GOT3 (cell line): ENCODE measurements around the gene FOXP1.
"Not testable (repeated sequence)": the region's sequence is repeated elsewhere in the genome, so short reads cannot be mapped to it uniquely, and the experiment has no call there.

Source experiments
- DNase-seq: peaks from one replicate; lab custom pipeline; 2025; ENCODE audit warnings: mixed read lengths; lab: John Stamatoyannopoulos, UW

The FOXP1 gene

DNA sequence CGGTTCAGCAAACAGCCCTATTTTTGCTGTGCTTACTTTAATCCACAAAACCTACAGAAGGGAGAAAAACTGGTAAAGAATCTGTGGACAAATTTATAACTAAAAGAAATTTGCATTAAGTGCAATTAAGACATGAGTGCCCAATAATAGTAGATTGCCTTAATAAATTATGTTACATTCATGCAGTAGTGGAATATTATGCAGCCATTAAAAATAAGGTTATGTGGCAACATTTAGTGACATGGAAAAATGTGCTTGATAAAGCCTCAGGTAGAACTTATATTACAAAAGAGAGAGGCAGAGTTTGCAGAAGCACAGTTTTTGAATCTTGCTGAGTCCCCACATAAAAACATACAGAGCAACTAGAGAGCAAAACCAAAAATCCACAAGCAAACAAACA, 253.0 kb downstream of the FOXP1 start:
- DNase-seq = no peak

DNA sequence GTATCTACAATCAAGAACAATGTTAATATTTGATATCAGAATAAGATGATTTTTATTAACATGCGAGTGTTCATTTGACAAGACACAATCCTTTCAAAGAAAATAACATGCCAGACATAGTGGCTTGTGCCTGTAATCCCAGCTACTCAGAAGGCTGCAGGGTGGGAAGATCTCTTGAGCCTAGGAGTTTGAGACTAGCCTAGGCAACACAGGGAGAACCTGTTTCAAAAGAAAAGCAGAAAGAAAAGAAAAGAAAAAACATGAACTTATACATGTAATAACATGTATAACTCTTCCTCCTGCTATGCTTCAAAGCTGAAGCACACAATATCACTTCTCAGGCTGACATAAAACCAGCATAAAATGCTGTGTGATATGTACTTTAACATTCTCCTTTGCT, 253.7 kb downstream of the FOXP1 start:
- no peak for DNase-seq

DNA sequence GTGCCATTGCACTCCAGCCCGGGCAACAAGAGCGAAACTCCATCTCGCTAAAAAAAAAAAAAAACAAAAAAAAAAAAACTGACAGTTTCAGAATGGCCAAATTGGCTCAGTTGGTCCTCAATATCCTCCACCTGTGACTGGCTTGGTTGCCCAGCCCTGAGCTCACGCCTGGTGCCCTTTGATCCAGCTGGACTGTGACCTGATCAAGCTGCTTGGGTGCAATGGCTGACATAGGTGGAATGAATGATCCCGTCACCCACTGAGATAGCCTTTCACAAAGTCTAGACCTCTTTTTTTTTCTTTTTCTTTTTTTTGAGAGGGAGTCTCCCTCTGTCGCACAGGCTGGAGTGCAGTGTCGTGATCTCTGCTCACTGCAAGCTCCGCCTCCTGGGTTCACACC, 254.6 kb downstream of the FOXP1 start:
- no peak for DNase-seq

DNA sequence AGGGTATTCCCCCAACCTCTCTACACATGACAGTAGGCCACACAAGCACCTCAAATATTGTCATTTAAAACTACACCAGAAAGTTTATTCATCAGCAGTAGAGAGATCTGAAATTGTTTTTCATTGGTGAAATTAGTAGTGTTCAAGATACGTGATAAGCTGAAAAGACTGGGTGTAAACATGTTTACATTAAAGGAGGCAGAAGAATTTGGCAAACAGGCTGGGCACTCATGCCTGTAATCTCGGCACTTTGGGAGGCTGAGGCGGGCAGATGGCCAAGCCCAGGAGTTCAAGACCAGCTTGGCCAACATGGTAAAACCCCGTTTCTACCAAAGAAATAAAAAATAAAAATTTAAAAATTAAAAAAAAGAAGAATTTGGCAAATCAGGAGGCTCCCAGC, 255.6 kb downstream of the FOXP1 start:
- DNase-seq = no peak

DNA sequence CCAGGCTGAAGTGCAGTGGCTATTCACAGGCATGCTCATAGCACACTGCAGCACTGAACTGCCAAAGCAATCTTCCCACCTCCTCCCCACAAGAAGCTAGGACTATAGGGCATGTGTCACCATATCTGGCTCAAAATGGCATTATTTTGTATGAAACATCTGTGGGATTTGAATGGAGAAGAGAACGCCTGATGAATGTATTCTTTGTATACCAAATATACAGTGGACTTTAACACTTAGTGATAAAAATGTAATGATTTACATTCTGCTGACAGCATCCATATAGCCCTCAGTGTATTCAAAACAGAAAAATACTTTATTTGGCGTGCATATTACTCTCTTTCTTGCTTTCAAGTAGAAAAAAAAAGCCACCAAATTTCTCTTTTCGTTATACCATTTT, 257.8 kb downstream of the FOXP1 start:
- DNase-seq = no peak

DNA sequence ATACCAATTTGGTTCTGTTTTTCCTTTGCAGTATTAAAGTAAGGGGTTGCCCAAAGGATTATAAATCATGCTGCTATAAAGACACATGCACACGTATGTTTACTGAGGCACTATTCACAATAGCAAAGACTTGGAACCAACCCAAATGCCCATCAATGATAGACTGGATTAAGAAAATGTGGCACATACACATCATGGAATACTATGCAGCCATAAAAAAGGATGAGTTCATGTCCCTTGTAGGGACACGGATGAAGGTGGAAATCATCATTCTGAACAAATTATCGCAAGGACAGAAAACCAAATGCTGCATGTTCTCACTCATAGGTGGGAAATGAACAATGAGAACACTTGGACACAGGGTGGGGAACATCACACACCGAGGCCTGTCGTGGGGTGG, 259.3 kb downstream of the FOXP1 start:
- DNase-seq = not testable (repeated sequence)

DNA sequence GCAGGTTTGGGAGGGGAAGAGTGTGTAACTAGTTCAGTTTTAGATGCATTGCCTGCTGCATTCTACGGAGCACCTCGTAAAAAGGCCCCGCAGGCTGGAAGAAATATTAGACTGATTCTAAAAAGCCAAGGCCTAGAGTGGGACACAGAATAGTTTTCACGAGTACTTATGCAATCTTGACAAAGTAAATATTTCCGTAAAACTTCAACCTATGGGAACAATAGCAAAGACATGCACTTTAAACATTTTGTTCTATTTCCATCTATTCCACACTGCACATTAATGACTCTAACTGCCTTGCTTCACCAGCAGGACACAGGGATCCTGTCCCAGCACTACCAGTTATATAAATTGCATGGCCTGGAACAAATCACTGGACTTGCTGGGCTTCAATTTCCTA, 260.0 kb downstream of the FOXP1 start:
- no peak for DNase-seq

DNA sequence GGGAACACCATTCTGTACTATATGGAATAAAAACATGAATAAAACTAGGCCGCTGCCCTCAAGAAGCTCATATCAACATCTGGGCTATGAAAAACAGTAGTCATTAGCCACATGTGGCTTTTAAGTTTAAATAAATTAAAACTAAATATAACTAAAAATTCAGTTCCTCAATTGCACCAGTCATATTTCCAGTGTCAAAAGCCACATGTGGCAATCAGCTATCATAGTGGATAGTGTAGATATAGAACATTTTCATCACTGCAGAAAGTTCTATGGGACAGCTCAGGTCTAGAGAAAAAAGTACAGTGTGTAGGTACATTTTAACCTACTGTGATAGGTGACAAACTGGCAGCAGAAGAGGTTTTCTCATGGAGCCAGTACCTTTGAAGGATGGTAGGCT, 261.4 kb downstream of the FOXP1 start:
- DNase-seq = no peak

DNA sequence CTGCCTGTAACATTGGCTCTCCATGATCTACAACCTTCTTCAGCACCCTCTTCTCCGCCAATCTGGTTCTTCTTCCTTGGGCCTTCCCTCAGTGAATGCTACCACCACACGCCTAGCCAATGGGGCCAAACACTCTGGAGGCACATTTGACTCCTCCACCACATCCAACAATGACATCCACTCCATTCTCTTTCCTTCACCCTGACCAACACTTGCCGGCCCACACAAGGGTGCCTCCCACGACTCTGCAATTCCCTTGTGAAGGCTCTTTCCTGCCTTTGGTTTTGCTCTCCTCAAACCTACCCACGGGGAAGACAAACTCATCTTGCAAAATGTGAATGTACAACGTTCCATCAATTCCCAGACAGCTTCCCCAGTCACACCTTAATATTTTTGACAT, 263.8 kb downstream of the FOXP1 start:
- no peak for DNase-seq

DNA sequence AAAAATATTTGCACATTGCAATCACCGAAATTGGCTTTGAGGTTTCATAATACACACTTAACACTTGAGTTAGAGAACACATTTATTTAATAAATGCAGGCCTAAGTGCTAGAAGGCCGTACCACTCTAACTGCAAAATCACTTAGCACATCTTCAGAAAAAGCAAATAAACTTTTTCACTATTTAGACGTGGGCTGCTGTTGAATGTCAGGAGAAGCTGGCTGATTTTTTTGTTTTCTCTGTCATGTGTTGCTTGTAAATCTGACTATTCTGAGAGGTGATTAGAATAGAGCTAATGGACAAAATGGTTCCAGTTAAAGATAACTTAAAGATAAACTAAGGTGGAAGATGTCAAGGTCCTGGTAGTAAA, 265.1 kb downstream of the FOXP1 start:
- DNase-seq = no peak

DNA sequence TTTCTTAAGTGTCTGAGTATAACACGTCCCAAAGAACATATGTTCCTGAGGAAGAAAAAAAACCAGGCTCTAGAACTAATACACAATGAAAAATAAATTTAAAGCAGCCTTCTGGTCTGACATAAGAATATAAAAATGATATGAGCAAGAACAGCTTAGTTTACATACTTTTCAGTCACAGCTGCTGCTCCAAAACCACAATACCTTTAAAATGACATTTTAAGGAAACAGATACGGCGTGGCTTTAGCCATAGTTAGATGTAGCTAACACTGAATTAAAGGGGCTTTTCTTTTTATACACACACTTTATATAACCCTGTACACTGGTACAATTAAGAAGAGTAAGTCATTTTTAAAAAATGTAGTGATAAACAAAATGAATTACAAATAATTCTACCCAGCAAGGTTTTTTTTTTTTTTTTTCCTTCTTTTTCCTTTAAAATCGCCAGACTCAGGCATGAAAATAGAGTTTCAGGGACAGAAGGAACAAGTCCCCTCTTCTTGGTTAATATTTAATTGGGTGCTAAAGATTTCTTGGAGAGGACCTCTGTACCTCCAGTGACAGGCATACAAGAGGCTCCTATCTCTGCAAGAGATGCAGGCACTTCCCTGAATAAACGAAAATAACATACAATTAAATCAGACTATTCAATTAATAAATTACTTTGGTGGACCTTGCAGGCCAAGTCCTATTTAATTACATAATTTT, 265.6 kb downstream of the FOXP1 start:
- no peak for DNase-seq

DNA sequence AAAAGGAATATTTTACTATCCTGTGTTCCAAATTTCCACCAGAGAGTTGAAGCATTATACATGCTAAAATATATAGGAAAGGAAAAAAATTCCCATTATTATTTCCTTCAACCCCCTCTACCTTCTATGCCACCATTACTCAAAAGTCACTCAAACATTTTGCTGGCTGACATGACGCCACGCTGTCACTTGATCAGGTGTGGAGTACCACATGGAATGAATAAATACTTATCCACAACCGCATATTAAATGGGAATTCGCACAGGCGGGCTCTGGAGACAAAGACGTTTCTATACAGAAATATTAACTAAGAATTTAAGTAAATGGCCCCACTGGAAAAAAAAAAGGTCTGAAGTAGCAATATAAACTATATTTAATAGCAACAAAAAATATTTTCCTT, 266.4 kb downstream of the FOXP1 start:
- no peak for DNase-seq

DNA sequence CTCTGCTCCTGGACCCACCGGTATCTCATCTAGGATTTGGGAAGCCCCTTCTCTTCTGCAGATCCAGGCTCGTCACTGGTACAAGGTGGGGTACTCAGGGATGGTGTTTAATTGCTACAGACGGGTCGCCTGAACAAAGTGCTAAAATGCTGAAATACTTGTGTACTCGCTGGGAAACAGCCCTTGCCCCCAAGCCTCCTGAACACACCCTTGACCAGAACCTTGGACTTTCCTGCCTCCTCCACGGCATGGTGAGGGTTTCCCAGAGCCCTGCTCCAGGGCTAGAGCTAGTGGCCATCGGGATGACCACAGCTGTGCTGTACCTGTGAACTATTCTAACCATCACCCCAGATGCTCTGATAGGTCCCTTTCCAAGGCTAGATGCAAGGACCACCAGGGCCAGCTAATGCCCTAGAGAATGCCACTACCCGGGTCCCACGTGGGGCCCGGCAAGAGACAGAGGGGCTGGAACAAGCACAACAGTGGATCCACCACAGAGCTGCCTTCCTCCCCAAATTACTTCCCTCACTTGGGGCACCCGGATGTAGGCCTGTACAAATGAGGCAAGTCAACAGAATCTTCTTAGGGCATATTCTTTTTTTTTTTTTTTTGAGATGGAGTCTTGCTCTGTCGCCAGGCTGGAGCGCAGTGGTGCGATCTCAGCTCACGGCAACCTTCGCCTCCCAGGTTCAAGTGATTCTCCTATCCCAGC, 267.3 kb downstream of the FOXP1 start:
- no peak for DNase-seq

DNA sequence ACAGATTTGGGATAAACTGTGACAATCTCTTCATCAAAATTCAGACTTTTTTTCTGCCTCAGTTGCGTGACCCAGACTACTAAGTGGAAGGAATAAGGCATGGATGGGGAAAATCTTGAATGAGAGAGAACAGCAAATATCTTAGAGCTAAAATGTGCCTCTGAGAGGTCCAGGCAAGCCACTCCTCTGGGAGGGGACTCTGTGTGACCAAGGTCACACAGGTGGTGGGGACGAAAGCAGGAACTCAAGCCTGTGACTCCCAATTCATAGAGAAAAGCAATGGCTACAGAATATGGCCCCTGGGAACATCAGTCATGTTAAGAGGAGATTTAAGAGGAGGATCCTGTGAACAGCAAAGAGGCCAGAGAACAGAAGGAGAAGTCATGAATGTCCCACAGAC, 268.1 kb downstream of the FOXP1 start:
- no peak for DNase-seq

DNA sequence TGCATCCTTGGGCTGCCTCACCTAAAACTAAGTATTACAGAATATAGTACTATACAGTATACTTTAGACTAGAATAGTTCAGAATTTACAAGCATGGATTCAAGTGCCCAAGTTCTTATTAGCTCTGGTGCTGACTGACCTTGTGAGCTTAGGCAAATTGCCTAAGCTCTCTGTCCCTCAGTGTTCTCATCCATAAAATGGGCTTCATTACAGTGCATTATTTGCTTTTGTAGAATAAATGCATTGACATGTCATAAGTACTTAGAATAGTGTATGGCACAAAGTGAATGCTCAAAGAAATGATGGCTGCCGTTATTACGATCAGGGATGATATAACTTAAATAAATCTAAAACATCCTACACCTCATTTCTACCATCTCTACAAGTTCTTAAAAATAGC, 269.7 kb downstream of the FOXP1 start:
- no peak for DNase-seq

DNA sequence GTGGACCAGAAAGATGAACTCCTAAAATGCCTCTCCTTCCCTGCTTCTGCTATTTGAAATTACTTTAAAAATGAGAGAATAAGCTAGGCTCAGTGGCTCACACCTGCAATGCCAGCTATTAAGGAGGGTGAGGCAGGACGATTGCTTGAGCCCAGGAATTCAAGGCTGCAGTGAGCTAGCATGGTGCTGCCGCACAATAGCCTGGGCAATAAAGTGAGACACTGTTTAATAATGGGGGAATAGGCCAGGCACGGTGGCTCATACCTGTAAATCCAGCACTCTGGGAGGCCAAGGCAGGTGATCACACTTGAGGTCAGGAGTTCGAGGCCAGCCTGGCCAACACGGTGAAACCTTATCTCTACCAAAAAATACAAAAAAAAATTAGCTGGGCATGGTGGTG, 271.1 kb downstream of the FOXP1 start:
- DNase-seq = no peak

DNA sequence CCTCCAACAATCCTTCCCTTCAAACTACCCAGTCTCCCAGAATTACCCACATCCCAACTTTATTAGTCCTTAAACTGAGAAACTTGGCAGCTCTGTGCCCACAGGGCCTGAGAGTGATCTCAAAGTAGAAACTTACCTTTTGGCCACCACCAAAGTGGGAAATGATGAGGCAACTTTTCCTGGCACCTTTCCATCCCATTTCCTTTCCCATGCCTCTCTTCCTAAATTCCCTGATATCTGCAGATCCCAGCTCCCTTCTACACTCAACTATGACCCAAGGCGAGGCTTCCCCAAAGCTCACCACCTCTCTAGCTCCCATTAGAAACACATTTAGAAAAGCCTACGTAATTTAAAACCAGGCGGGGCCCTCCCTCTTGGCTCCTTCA, 271.9 kb downstream of the FOXP1 start:
- DNase-seq = no peak

DNA sequence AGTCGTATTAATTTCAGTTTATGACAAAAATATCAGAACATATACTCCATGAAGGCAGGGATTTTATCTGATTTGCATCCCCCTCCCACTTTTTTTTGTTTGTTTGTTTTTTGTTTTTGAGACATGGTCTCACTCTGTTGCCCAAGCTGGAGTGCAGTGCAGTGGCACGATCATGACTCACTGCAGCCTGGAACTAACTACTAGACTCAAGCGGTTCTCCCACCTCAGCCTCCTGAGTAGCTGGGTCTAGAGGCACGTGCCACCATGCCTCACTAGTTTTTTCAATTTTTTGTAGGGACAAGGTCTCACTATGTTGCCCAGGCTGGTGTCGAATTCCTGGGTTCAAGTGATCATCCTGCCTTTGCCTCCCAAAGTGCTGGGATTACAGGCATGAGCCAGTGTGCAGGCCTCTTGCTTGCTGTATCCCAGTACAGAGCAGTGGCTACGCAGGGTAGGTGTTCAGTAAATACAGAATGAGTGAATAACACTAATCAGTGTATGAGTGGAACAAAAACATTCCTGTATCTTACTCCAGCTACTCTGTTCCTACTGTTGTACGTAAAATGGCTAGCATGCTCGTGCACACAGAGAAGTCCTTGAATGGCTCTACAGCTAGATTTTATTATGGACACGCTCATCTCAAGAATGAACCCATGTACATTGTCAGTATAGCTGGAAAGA, 272.4 kb downstream of the FOXP1 start:
- no peak for DNase-seq

DNA sequence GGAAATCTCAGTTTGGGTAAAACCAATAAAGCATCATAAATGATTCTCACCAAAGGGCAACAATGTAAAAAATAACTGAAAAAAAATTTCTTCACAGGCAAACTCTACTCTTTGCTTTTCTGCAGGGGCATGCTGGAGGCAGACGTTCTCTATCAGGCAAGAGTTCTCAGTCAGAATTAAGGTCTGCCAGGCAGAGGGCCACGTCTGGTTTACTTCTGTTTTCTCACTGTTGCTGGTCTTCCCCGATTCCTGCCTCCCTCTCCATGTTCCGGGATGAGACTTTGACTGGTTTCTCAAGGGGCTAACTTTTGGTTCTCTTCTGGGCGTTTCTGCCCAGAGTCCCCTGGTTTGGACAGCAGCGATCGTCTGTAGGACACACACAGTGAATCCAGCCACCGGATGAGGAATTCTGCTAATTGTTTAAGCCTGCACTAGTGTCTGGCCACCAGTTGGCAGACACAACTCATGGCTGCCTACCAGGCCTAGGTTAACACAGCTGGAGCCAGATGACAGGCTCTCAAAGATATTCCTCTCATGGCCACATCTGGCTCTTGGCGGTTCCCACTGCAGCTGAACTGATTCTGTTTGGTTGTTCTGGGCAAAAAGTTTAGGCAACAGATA, 273.1 kb downstream of the FOXP1 start:
- DNase-seq = no peak

DNA sequence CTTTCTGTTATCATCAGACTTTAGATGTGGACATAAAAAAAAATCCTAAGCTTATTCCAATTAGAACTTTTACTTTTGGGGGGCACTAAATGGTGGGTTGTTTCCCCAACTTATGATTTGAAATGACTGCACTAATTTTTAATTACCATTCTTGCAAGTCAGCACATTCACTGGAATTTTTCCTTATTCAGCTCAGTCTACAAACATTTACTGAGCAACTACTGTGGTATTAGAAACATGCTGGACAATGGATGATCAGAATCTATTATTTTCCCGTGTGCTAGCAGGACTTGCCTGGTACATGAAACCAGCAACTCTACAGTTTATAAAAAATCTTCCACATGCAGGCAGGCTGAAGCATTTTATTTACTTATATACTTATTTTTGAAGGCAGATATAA, 273.6 kb downstream of the FOXP1 start:
- DNase-seq = no peak

DNA sequence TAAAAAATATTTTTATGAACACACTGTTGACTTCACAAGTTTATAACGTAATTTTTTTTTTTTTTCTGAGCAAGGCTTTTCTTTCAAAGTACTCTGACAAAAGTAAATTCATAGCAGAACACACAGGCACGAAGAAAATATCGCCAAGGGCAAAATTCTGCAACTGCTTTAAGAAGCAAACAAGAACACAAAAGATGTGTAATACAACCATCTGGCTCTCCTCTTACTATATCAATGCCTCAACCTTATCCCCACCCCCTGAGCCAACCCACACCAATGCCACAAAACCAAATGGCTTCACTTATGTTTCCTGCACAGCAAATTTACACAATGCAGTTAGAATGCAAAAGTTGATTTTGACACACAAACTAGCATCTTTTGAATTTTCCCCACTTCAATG, 274.2 kb downstream of the FOXP1 start:
- no peak for DNase-seq

DNA sequence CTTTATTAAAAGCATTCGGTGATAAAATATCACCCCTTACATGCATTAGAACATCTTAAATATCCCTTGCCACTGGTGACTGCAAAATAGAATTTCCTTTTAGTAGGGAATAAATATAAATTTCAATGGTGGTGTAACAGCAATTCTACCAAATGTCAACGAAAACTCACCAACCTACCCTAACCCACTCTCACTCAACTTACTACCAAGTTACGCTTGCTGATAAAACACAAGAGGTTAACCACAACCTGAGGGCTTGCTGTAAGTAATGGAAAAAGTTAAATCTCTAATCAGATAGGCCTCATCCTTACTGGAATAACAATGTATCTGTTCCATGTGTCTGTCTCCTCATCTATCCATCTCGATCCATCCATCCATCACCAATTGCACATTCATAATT, 274.7 kb downstream of the FOXP1 start:
- DNase-seq = no peak
